A673 (cell line): ENCODE measurements around the gene WTAP. TPM values are rescaled to one million over a fixed set of nuclear protein-coding genes. Genes with fewer than 3 reads are reported as not detected.

Experiments used
- BruUV-seq: library from RNA; stranded (reverse); fragments of 400-500 nt; replicated peaks from 2 replicates; lab custom pipeline; 2021; lab: Mats Ljungman, UMichigan
- CTCF ChIA-PET: fragments of 300-600 bp; sonication (Branson Sonifier 250); formaldehyde crosslinking; loops from one replicate; lab custom pipeline; 2022; ENCODE audit warnings: antibody characterized with exemption; lab: Charles Lee
- POLR2A ChIA-PET: fragments of 300-600 bp; sonication (Branson Sonifier 250); formaldehyde crosslinking; loops from one replicate; lab custom pipeline; 2022; ENCODE audit warnings: antibody characterized with exemption; ENCODE audit not compliant: low non-redundant PET; lab: Charles Lee
- DNase-seq: peaks from one replicate; pipeline ENCODE4 v3.0.0-alpha.2; 2015; ENCODE audit warnings: low spot score
- H3K27ac ChIP-seq: fragments of 200-600 bp; sonication (generic); 2 replicates; pipeline ENCODE4 v1.5.1; 2016; ENCODE audit warnings: mixed run types, low read depth, mild to moderate bottlenecking, mixed read lengths, antibody characterized with exemption, low read length; ENCODE audit not compliant: poor library complexity, severe bottlenecking
- H3K27me3 ChIP-seq: fragments of 200-600 bp; sonication (generic); replicated peaks from 2 replicates; pipeline ENCODE4 v1.6.1; 2017; ENCODE audit warnings: mixed run types, low read depth, mild to moderate bottlenecking, mixed read lengths, antibody characterized with exemption, low read length; ENCODE audit not compliant: insufficient read depth, poor library complexity
- H3K36me3 ChIP-seq: fragments of 200-600 bp; sonication (generic); 2 replicates; pipeline ENCODE4 v1.6.1; 2016; ENCODE audit warnings: mixed run types, mild to moderate bottlenecking, mixed read lengths, antibody characterized with exemption, low read length; ENCODE audit not compliant: insufficient read depth, poor library complexity, severe bottlenecking
- H3K4me1 ChIP-seq: fragments of 200-600 bp; sonication (generic); 2 replicates; pipeline ENCODE4 v1.6.1; 2017; ENCODE audit warnings: mixed run types, mild to moderate bottlenecking, mixed read lengths, antibody characterized with exemption, low read length; ENCODE audit not compliant: insufficient read depth, poor library complexity, severe bottlenecking
- H3K4me3 ChIP-seq: fragments of 200-600 bp; sonication (generic); 2 replicates; pipeline ENCODE4 v1.5.1; 2016; ENCODE audit warnings: low read depth, mixed run types, mild to moderate bottlenecking, mixed read lengths, low read length; ENCODE audit not compliant: poor library complexity, severe bottlenecking
- H3K9me3 ChIP-seq: fragments of 200-600 bp; sonication (generic); 2 replicates; pipeline ENCODE4 v1.6.1; 2016; ENCODE audit warnings: mixed run types, low read depth, mild to moderate bottlenecking, mixed read lengths, antibody characterized with exemption, low read length; ENCODE audit not compliant: poor library complexity, severe bottlenecking
- CTCF ChIP-seq: fragments of 300-800, 200-600 bp; sonication (generic); conservative IDR thresholded peaks from 2 replicates; pipeline ENCODE4 v1.5.1; 2017; ENCODE audit warnings: low read depth, mild to moderate bottlenecking, antibody characterized with exemption, low read length, moderate library complexity, mixed read lengths
- EZH2 ChIP-seq: fragments of 200-600 bp; sonication (generic); IDR thresholded peaks from 2 replicates; pipeline ENCODE4 v1.6.1; 2017; ENCODE audit warnings: borderline replicate concordance, low read depth, mild to moderate bottlenecking, mixed read lengths, antibody characterized with exemption, low read length; ENCODE audit not compliant: poor library complexity, severe bottlenecking
- intact Hi-C: fragments of 100-400 bp; cut with micrococcal nuclease; formaldehyde crosslinking; loops from one replicate; pipeline ENCODE4 v1.10.0; 2022; ENCODE audit not compliant: unreplicated experiment
- total RNA-seq: library from RNA; stranded (reverse); gene quantifications from 2 replicates; pipeline ENCODE4 v1.2.3, GENCODE V29; 2021

WTAP gene
- total RNA-seq, 1 experiment from 2014 or later = 109 TPM

DNA sequence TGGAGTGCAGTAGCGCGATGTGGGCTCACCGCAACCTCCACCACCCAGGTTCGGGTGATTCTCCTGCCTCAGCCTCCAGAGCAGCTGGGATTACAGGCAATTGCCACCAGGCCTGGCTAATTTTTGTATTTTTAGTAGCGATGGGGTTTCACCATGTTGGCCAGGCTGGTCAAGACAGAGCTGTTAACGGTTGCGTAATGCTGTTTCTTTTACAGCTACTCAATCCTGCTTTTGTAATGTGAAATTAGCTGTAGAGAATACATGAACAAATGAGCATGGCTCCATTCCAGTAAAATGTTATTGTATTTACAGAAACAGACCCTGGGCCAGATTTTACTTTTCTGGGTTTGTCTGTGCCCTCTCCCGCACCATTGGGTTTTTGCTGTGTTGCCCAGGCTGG is 74.6 kb downstream of the WTAP start:
- no peak overlapping the region for H3K4me3 ChIP-seq
- no peaks in the 10 kb centered on the region for H3K4me1 ChIP-seq
- H3K9me3 ChIP-seq = no peaks in the 10 kb centered on the region
- POLR2A ChIA-PET = no interaction called here
- intact Hi-C loops = no loop called here
- H3K27me3 ChIP-seq = no peaks in the 10 kb centered on the region
- no TSS peak for BruUV-seq
- no peak overlapping the region for H3K27ac ChIP-seq
- H3K36me3 ChIP-seq = peaks cover 17% of the 10 kb centered on the region
- no peak for TF ChIP-seq EZH2
- TF ChIP-seq CTCF = no peak
- no peak for DNase-seq
- CTCF ChIA-PET = no interaction called here

- no peaks in the 10 kb centered on the region for H3K36me3 ChIP-seq
- BruUV-seq = no TSS peak
- H3K27ac ChIP-seq = no peak overlapping the region
- no peak overlapping the region for H3K4me3 ChIP-seq
- no peaks in the 10 kb centered on the region for H3K4me1 ChIP-seq
- no peaks in the 10 kb centered on the region for H3K27me3 ChIP-seq
- intact Hi-C loops = no loop called here
- no peaks in the 10 kb centered on the region for H3K9me3 ChIP-seq
- POLR2A ChIA-PET = no interaction called here
- CTCF ChIA-PET = no interaction called here
- no peak for TF ChIP-seq CTCF
- TF ChIP-seq EZH2 = no peak
- DNase-seq = no peak
Measured at GRCh38 chr6:159804504-159804903, 77.2 kb downstream of the WTAP start.

- no peaks in the 10 kb centered on the region for H3K4me1 ChIP-seq
- H3K27ac ChIP-seq = no peak overlapping the region
- no peaks in the 10 kb centered on the region for H3K9me3 ChIP-seq
- H3K27me3 ChIP-seq = no peaks in the 10 kb centered on the region
- intact Hi-C loops = no loop called here
- H3K36me3 ChIP-seq = no peaks in the 10 kb centered on the region
- no peak for DNase-seq
- BruUV-seq = no TSS peak
- CTCF ChIA-PET = no interaction called here
- no peak overlapping the region for H3K4me3 ChIP-seq
- POLR2A ChIA-PET = no interaction called here
- TF ChIP-seq CTCF (no peak), EZH2 (no peak)
Measured at GRCh38 chr6:159805440-159806020, 78.2 kb downstream of the WTAP start.

Other genes with a start within 250 kb of the WTAP start
- 139 and 159 TPM in 2 replicates for gene SOD2, start 34.3 kb upstream of the WTAP start, total RNA-seq
- 238 and 250 TPM in 2 replicates for gene ACAT2, start 34.5 kb downstream of the WTAP start, total RNA-seq
- gene TCP1, start 62.1 kb downstream of the WTAP start, total RNA-seq = 505 and 528 TPM in 2 replicates
- 94.6 and 101 TPM in 2 replicates for gene MRPL18, start 63.0 kb downstream of the WTAP start, total RNA-seq
- gene PNLDC1, start 72.8 kb downstream of the WTAP start, total RNA-seq = 0.58 TPM in 1 of 2 replicates, not detected in the other
- not detected in 2 replicates for gene MAS1, start 163.5 kb downstream of the WTAP start, total RNA-seq
- 64.7 and 67.4 TPM in 2 replicates for gene IGF2R, start 241.6 kb downstream of the WTAP start, total RNA-seq